Measurements from ENCODE around the gene AOPEP.
"Not testable (repeated sequence)": the region's sequence is repeated elsewhere in the genome, so short reads cannot be mapped to it uniquely, and the experiment has no call there.

The AOPEP gene

GRCh38 chr9:94941211-94941875, 214.8 kb downstream of the AOPEP start:
- DNase-seq = no peak

GRCh38 chr9:94944626-94945025, 218.1 kb downstream of the AOPEP start:
- peak; percentile 71 for DNase-seq

GRCh38 chr9:94945197-94946144, 219.0 kb downstream of the AOPEP start:
- peak; percentile 90 for DNase-seq

DNA sequence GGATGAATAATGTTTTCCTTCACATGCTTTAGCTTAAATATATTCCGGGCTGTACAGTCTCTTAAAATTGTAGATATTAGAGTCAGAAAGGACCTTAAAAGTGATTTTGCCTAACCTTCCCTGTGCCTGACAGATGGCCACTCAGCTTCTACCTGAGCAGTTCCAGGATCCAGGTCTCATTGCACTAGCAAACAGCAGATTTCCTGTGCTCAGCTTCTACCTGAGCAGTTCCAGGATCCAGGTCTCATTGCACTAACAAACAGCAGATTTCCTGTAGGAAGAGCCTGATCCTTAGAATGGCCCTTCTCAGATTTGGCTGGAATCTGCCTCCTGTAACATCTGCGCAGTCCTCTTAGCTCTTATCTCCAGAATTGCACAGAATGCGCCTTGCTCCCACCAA, 219.8 kb downstream of the AOPEP start:
- DNase-seq = no peak

GRCh38 chr9:94948567-94949235, 222.2 kb downstream of the AOPEP start:
- no peak for DNase-seq

DNA sequence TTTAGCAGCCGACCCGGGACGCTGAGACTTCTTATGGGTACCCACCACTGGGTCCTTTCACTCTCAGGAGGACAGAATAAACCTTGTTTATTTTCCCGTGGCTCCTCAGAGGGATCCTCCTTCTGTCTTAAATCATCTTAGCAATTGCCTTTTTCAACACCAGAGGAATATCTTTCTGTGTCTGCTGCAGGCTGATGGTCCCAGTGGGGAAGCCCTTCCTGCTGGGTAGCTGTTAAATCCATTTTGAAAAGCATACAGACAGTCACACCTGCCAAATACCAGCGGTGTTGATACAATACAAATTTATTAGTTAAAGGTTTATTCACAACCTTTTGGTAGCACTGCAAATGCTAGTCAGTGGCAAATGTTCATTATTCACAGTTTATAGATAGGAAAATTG, 222.9 kb downstream of the AOPEP start:
- DNase-seq = no peak

GRCh38 chr9:94950040-94950578, 223.6 kb downstream of the AOPEP start:
- no peak for DNase-seq

GRCh38 chr9:94950579-94951323, 224.3 kb downstream of the AOPEP start:
- peak; percentile 24 for DNase-seq

DNA sequence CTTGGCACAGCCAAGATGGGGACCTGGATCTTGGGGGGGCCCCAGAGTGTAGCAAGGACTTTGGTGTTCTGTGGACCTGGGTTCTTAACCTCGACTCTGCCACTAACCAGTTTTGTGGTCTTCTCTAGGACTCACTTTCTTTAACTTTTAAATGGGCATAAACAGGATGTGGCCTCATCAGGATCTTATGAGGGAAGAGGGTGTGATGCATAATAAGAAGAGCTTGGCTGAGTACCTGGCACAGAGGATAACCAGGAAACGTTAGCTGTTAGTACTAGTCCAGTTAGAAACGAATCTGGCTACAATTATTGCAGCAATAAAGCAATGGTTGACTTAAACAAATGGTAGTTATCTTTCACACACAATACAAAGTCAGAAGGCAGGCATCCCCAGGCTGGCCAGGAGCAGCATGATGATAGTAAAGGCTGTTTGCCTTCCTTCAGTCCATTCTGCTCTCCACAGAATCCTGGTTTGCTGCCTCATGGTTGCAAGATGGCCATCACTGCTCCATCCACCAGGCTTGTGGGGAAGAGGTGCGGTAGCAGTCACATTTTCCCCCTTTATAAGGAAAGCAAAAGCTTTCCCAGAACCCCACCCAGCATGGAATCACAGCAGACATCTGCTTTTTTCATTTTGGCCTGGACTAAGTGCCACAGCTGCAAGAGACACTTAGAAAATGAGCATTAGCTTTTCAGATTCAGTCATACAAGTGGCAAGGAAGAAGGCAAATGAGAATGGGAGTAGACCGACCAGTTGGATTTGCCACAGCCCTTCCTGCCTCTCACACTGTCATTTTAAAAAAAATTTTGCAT, 225.0 kb downstream of the AOPEP start:
- no peak for DNase-seq

- DNase-seq = no peak
Observed at GRCh38 chr9:94952565-94953373, 226.3 kb downstream of the AOPEP start.

GRCh38 chr9:94956731-94957130, 230.2 kb downstream of the AOPEP start:
- DNase-seq = no peak

GRCh38 chr9:94960964-94961363, 234.5 kb downstream of the AOPEP start:
- no peak for DNase-seq

DNA sequence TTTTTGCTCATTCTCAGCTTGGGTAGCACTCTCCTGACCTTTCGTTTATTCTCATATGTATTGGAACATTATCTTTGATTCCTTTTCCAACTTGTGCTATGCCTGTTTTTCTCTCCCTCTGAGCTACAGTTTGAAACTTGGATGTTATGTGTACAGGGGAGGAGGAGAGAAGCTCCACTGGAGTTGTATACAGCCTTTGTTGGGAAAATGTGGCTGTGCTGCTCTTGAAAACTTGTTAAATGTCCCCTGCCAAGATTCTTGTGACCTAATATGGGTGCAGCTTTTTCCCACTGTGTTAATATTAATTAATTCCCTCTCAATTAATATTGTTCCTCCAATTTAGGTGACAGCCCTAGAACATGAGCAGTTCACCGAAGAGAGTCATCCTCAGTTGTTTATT, 235.4 kb downstream of the AOPEP start:
- no peak for DNase-seq

- DNase-seq = not testable (repeated sequence)
Observed at GRCh38 chr9:94965631-94966030, 239.1 kb downstream of the AOPEP start.

- DNase-seq = not testable (repeated sequence)
Observed at GRCh38 chr9:94966046-94966445, 239.5 kb downstream of the AOPEP start.

DNA sequence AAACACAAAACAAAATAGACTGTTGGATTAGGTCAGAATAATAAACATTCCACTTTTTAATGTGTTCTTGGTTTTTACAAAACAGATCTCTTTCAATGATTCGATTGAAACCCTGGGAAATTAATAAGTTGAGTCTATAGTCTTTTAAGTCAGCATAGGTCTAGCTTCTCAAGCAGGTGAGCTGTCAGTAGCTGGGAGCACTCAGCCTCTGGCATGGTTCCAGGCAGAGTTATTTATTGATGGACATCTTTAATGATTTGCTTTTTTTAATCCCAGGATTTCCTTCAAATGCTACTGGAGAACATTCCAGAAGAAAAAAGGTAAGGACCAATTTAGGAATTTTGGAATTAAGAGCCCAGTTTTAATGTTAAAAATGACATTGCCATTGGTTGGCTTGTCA, 241.0 kb downstream of the AOPEP start:
- no peak for DNase-seq

DNA sequence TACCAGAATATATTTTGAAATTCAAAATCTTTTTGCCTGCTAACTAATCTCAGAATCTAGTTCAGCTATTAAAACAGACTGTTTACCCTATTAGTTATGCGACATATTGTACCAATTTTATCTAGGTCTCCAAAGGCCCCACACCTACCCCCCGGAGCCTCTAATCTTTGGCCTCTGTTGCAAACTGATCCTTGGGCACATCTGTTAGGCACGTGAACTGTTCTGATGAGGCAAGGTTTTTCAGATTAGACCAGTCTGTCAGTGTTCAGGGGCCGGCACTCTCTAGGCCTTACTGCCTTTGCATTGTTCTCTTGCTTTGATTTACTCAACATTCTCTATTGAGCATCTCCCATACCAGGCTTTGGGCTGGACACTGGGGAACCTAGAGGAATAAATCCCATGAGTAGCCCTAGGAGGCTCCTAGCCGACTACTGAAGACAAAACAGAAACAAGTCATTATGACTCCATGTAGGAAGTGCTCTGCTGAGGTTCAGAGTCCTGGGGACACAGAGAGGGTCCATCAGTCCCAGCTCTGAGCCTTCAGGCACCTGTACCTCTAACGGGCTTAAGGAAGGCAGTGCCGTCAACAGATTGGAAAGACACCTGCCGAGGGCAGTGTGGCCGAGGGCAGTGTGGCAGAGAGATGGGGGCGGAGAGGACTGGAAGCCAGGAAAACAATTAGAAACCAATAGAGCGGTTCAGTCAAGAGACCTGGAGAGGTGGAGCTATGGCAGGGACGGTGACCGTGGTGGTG, 245.1 kb downstream of the AOPEP start:
- DNase-seq = no peak

- no peak for DNase-seq
Observed at GRCh38 chr9:94973451-94973941, 247.0 kb downstream of the AOPEP start.

DNA sequence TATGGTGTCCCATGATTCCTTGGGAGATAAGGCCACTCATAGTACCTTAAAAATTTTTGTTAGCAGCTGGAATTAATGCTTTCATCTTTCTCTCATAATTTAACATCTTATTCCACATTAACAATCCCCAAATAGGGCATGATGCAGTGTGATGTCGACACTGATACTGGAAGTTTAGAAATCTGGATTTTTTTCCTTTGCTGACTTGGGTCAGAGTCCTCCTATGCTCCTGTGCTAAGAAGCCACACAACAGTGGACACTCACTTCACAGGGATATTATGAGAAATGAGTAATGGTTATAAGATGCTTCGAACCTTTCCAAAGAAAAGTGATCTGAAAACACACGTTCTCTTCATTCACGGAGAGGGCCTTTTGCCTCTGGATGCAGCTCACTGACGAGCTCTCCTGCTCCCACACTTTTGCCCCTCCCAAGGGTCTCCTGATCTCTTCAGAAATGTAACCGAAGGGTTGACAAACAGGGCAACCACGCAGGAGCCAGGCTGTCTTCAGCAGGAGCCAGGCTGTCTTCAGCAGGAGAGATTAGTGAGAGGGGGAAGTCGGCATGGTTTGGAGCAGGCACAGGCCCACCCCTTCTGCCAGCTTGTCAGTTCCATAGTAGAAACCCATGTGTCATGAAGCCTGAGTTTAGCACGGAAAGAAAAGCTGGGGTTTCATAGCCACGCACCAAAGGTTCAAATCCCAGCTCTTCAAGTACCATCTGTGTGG, 247.8 kb downstream of the AOPEP start:
- DNase-seq = no peak

Measured in HCEC 1CT (cell line).